ENCODE data around the gene FOXP3. TPM values are rescaled to one million over a fixed set of nuclear protein-coding genes. Genes with fewer than 3 reads are reported as not detected.
A peak's percentile ranks its signal among the peaks of the same experiment; 100 is the strongest.

Gene FOXP3
- total RNA-seq, 1 experiment from 2014 or later, result 0.68 TPM

DNA sequence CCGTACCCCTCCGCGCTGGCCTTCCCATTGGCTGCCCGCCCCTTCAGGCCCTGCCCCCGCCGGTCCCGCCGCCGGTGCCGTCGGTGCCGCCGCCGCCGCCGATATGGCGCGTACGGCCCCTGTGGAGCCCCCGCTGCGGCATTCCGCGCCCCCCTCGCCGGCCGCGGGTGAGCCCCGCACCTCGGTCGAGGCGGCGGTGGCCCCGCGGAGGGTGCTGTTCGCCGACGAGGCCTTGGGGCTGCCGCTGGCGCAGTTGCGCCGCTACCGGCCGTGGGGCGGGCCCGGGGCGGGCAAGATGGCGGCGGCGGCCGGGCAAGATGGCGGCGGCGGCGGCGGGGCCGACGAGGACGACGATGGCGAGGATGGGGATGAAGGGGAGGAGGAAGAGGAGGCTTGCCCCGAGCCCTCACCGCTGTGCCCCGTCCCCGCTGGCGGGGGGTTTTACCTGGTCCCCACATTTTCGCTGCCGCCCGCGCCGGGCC is 5.3 kb upstream of the FOXP3 start, which contains the start of gene PPP1R3F:
Gene PPP1R3F, plus strand, starts transcription at position 27 of the 482 bp plus-strand sequence. Its CDS starts 77 bp downstream, at position 104.
- H3K23ac ChIP-seq (ENCODE audit: insufficient read length, low read depth, low read length), result no peak within 1 kb of the TSS
- no peak for DNase-seq
- 0 out of 2 replicates have a peak, but pooled peaks cover 4% of the 10 kb centered on the region for H3K79me2 ChIP-seq (ENCODE audit: insufficient read depth, low read length)
- Mint-ChIP-seq H3K36me3 (ENCODE audit: insufficient read depth in 1 of 3, low read depth in 3 of 3) (peaks cover 11 to 21% (median 18%) of the 10 kb centered on the region in 3 experiments), H3K4me3 (peak within 1 kb of the TSS; percentile 91 to 93), H3K27me3 (ENCODE audit: low read depth) (peaks cover 2% of the 10 kb centered on the region; the same call in 1 of the 2 replicates), H3K4me1 (peaks cover 14 to 21% of the 10 kb centered on the region in 2 experiments), H3K9me3 (peaks cover 70 to 72% of the 10 kb centered on the region in 2 experiments), H3K27ac (peak within 1 kb of the TSS; percentile 100)
- H4K91ac ChIP-seq (ENCODE audit: insufficient read length, low read depth, low read length), result peak within 1 kb of the TSS; percentile 60
- peak within 1 kb of the TSS; percentile 95 for H3K14ac ChIP-seq (ENCODE audit: insufficient read depth, low read length)
- H3K9me3 ChIP-seq (ENCODE audit: control insufficient read depth, low read depth, low read length), result peaks cover 23% of the 10 kb centered on the region
- H3K27me3 ChIP-seq (ENCODE audit: insufficient read depth, low read length), result no peaks in the 10 kb centered on the region
- H2BK20ac ChIP-seq (ENCODE audit: low read depth, low read length, poor library complexity, severe bottlenecking), result no peak within 1 kb of the TSS
- no CpG with 5 or more reads among the region's 70 CpGs for WGBS (ENCODE audit: extremely low coverage, insufficient read length, low lambda C conversion rate)
- peak within 1 kb of the TSS; percentile 53 for H3K4me2 ChIP-seq (ENCODE audit: insufficient read depth, insufficient read length, low read length)
- no peaks in the 10 kb centered on the region for H4K20me1 ChIP-seq (ENCODE audit: control insufficient read depth, insufficient read depth, insufficient read length)
- no peak within 1 kb of the TSS for H3K56ac ChIP-seq (ENCODE audit: insufficient read length, low read depth, low read length)
- TF ChIP-seq, protein P1, sequence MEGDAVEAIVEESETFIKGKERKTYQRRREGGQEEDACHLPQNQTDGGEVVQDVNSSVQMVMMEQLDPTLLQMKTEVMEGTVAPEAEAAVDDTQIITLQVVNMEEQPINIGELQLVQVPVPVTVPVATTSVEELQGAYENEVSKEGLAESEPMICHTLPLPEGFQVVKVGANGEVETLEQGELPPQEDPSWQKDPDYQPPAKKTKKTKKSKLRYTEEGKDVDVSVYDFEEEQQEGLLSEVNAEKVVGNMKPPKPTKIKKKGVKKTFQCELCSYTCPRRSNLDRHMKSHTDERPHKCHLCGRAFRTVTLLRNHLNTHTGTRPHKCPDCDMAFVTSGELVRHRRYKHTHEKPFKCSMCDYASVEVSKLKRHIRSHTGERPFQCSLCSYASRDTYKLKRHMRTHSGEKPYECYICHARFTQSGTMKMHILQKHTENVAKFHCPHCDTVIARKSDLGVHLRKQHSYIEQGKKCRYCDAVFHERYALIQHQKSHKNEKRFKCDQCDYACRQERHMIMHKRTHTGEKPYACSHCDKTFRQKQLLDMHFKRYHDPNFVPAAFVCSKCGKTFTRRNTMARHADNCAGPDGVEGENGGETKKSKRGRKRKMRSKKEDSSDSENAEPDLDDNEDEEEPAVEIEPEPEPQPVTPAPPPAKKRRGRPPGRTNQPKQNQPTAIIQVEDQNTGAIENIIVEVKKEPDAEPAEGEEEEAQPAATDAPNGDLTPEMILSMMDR (conservative IDR thresholded peaks at IDR 0.05), result no peak
- no peaks in the 10 kb centered on the region for H3K79me1 ChIP-seq (ENCODE audit: insufficient read depth, low read depth, low read length, poor library complexity, severe bottlenecking)
- H3K4ac ChIP-seq (ENCODE audit: low read depth, low read length), result no peak within 1 kb of the TSS; the same call in 1 of the 2 replicates
- H3K23me2 ChIP-seq (ENCODE audit: insufficient read length, low read depth, low read length, poor library complexity, severe bottlenecking), result peaks cover 5% of the 10 kb centered on the region
- H2BK12ac ChIP-seq (ENCODE audit: insufficient read length, low read depth, low read length), result no peak within 1 kb of the TSS
- H3K27ac ChIP-seq (ENCODE audit: insufficient read length, low read depth, low read length), result peak within 1 kb of the TSS; percentile 40
- no peak within 1 kb of the TSS for H2AK5ac ChIP-seq (ENCODE audit: insufficient read length, low read length)
- H2BK120ac ChIP-seq (ENCODE audit: low read depth, low read length, poor library complexity, severe bottlenecking), result no peak within 1 kb of the TSS
- H2BK15ac ChIP-seq (ENCODE audit: low read depth, low read length), result no peak within 1 kb of the TSS
- H2BK5ac ChIP-seq (ENCODE audit: insufficient read length, low read length), result no peak within 1 kb of the TSS
- H3K4me1 ChIP-seq (ENCODE audit: insufficient read depth, low read length), result no peaks in the 10 kb centered on the region
- H3K18ac ChIP-seq (ENCODE audit: insufficient read length, low read depth, low read length), result peak within 1 kb of the TSS; percentile 93
- no peak within 1 kb of the TSS for H3T11ph ChIP-seq (ENCODE audit: low read length)
- peak within 1 kb of the TSS; percentile 79 for H3K9ac ChIP-seq (ENCODE audit: extremely low read depth, insufficient read length, low read length)
- no peak within 1 kb of the TSS for H2AFZ ChIP-seq (ENCODE audit: low read length)
- no peak within 1 kb of the TSS for H4K5ac ChIP-seq (ENCODE audit: insufficient read length, low read depth, low read length)
- H4K8ac ChIP-seq (replicated peaks; ENCODE audit: insufficient read length, low read depth, low read length), result no peak within 1 kb of the TSS
